CD4-positive, alpha-beta T cell treated with Interleukin-2 at 100 ng/mL for 4 hours (primary cell): ENCODE results near the gene CHRNA4.
"Not testable (repeated sequence)": the region's sequence is repeated elsewhere in the genome, so short reads cannot be mapped to it uniquely, and the experiment has no call there.

Experiments used
- DNase-seq: peaks from one replicate; pipeline ENCODE4 v3.0.0-alpha.2; 2020; ENCODE audit warnings: low spot score

CHRNA4 gene

DNA sequence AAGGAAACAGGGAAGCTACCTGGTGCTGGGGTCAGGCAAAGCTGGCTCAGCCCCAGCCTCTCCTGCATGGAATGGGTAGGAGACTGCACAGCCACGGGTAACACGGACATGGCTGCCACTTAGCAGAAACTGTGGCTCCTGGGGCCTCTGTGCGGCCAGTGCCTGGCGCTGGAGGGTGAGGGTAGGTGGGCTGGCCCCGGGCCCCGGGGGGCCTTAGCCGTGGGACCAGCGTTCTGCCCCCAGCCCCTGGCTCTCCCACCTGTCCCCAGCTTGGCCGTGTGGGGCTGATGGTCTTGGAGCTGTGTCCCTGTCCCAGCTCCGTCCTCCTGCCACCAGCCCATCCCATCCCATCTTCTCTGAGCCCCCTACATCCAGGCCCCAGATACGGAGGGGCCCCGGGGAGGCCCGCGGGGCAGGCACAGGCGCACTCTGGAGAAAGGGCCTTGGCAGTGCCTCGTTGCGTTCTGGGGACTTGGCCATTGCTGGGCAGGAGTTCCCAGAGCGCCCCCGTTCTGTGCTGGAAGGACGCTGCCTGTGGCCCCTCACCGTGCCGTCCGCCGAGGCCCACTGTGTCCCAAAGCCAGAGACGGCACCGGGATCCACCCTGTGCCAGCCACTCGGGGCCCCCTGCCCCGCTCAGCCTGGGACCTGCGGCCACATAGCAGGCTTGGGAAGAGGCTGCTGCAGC, 12.2 kb downstream of the CHRNA4 start:
- no peak for DNase-seq

DNA sequence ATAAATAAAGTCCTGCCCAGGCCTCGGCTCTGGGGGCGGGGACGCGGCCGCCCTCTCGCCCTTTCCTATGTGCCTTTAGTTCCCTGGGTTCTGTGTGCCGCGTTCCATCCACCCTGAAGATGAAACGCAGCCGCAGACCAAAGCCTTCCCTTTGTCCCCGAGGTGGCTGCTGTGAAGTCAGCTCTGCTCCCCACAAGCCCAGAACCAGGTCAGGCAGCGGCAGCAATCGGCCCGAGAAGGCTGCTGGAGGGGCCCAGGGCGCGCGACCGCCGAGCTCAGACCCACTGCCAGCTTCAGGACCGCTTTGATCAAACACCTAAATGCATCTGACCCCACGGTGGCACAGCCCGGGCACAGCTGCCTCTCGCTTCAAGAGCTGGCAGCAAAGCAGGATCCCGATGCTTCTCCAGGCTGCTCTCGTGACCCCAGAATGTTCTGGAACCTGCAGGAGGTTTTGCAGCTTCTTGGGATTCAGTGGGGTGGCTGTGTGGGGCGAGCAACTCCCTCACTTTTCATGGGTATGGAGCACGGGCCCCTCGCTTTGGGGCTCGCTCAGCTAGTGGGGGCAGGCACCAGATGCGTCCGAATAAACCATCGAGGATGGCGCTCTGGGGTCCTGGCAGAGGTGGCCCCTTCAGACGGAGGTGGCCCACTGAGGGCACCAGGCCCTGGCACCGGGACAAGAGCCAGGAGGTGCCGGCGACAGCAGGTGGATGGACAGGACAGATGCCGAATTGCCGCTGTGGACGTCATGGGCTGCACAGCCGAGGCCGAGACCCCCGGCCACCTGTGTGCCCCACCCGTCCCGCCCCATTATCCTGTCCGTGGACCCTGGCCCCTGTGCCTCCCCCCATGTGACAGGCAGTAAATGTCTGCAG, 13.0 kb downstream of the CHRNA4 start:
- no peak for DNase-seq

DNA sequence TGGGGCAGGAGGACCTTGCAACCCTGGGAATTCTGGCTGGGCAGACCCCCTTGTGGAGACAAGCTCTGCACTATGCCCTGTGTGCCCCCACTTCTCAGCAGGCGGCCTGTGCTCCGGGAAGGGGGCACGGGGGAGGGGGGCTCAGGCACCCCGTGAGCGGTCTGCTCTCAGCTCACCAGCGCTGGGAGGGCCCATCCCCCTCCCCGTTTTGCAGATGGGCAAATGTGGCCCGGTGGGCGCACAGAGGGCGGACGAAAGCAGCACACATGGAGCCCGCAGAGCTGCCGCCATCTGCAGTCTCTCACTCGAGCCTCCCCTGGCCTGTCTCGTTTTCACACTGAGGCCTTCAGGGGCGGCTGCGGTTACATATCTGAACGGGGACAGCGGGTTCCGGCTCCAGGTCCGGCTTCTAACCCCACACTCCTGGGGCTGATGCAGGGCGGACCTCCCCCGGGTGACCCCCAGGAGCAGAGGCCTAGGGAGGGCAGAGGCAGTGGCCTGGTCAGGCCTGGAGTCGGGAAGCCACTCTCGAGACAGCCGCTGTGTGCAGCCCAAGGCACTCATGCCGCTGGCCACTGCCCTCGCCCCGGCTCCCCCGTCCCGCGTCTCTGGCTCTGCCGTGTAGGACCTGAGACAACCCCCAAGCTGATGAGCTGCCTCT, 13.9 kb downstream of the CHRNA4 start:
- DNase-seq: no peak

DNA sequence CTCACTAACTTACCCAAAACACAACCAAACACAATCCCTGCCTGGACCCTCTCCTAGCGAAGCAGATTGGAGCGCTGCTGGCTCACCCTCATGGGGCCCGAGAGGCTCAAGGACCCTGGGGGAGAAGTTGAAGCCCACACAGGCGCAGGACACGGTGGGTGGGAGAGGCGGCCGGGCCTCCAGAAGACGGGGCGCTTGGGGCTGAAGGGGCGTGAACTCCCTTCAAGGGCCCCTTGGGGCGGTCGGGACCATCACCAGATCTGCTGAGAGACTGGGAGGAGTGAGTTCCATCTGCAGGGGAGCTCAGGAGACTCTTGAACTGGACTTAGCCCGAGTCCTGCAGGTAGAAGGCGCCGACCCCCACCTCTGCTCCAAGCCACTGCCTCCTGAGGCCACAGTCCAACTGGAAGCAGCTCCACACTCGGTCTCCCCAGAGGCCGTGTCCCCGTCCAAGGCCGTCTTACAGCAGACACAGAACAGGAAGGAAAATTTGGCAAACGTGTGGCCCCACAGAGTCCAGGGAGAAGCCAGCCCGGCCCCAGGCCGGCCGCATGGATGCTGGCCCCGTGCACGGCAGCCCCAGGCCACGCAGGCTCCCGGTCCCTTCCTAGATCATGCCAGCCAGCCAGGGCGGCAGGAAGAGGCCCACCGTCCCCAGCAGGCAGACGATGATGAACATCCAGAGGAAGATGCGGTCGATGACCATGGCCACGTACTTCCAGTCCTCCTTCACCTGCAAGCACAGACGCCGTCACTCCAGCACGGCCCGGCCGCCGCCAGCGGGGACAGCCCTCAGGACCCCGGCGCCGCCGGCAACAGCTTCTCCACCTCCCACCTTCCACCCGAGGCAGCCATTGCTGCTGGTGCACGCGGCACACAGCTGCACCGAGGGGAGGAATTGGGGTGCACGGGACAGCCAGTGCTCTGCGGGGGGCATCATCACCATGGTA, 14.7 kb downstream of the CHRNA4 start:
- DNase-seq: no peak

DNA sequence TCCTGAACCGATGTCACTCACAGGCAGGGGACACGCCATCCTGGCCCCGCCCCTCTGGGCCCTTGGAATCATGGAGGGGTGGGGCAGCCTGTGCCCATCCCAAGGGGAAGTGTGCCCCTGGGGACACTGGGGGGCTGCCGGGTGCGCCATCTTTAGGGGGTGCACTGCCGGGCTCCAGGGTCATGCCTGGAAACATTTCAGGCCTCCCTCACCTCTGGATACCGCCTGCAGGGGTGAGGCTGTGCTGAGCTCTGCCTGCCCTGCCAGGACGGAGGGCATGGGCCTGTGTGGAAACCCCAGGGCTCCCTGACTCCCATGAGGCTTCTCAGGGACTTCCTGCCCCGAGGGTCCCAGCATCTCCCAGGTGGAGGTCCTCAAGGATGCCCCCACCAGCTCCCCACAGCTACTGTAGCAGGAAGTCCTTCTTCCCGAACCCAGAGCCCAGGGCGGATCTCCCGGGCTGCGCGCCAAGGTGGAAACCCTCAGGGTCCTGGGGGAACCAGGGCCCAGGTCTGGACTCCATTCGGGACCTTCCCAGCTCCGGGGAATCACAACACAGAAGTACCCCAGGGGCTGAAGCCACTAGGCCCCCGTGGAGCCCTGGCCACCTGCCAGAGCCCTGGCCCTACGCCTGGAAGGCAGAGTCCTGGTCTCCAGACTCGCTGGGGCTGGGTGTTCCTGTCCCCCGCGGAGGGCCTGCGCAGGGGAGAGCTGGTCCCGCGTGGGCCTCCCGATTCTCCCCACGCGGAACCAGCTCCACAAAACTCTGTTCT, 15.6 kb downstream of the CHRNA4 start:
- no peak for DNase-seq

DNA sequence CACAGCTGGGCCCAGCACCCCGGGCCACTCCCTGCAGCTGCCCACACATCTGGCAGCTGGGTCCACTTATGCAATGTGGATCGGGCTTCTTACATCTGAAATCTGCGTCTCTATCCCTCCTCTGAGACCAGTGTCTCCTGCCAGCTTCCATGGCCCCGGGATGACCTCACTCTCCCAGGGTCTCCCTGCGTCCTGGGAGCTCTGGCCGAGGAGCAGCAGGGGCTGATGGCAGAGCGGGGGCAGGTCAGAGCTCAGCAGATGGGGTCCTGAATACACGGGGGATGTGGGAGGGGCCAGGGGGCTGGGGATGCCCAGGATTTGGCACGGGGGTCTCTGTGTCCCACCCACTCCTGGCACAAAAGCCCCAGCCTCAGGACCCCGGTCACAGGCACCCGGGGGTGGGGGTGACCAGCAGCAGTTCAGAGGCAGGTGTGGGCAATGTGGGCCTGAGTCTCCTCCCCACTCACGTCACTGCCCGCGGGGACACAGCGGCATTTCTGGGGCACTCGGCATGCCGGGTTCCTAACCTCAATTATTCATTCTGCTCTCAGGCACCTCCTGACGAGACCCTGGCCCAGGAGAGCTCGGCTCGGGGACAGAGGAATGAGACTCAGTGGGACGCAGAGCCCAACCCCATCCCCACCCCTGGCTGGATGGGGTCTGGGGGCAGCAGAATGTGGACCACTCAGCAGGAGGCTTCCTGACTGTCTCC, 16.4 kb downstream of the CHRNA4 start:
- no peak for DNase-seq

DNA sequence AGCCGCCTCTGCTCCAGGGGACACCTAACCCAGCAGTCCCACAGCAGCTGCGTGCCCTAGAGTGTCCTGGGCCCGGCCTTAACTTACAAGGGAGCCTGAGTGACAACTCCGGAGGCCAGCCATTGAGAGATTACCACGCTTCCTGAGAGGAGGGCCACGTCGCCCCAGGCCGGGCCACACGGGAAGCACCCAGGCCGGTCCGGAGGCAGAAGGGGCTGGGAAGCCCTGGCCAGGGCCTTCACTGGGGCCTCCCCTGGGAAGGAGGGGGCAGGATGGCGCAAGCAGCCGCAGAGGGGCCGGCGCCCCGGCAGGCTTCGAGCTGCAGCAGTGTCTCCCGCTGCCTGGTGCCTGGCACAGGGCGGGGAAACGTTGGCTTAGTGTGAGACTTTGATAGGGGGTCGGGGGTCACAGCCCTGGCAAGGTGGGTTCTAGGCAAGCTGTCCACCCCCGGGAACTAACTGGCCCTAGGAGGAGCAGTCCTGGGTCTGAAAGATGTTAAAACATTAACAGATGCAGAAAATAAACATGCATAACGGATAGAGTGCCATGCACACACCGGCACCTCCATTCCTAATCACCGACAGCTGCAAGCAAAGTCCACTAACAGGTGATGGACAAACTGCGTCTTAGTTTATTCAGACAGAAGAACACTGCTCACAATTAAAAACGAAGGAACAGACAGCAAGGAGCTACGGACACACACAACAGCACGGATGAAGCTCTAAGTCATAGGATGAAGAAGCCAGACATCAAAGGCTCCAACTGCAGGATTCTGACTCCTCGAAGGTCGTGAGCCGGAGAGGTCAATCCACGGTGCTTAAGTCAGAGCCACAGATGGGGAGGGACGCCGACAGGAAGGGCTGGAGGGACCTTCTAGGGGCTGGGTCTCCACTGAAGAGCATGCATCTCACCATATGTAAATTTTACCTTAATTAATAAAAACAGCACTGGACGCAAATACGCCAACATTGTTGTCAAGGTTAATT, 17.4 kb downstream of the CHRNA4 start:
- DNase-seq: no peak

DNA sequence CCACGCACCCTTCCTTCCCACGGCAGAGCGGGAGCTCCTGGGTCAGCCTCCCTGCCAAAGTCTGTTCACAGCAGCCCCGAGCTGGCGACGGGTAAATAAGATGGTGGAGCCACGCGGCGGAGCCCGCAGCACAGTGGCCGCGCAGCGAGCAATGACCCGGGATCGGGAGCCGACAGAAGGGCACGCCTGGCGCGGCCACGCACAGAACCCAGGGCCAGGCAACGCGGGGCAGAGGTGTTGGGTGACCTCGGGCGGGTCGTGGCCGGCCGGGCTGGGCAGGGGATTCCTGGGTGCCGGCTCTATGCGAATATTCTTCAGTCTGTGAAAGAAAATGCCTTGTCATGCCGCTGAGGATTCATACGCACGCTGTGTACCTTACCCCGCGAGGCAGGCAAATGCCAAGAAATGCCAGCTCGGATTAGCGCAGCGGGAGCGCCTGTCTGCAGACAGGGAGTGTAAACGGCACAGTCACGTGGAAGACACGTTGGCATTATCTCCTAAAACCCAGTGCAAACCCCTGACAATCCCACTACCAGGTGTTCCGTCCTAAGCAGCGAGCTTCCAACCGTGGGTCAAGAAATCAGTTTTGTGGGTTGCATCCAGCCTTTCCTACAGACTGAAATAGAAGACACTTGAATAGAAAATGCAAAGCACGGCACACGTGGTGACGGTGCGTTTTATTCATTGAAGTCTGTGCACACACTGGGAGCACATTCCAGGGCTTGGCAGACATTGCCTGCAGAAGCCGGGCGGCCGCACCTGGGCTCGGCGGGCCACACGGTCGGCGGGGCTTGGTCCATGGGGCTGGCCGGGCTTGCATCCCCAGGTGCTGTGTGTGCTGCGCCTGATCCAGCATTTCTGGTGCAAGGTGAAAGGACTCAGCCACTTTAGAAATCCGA, 18.3 kb downstream of the CHRNA4 start:
- DNase-seq: no peak

DNA sequence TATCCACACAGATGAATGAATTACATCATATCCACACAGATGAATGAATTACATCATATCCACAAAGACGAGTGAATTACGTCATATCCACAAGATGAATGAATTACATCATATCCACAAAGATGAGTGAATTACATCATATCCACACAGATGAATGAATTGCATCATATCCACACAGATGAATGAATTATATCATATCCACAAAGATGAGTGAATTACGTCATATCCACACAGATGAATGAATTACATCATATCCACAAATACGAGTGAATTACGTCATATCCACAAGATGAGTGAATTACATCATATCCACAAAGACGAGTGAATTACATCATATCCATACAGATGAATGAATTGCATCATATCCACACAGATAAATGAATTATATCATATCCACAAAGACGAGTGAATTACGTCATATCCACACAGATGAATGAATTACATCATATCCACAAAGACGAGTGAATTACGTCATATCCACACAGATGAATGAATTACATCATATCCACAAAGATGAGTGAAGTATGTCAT, 20.9 kb downstream of the CHRNA4 start:
- not testable (repeated sequence) for DNase-seq

DNA sequence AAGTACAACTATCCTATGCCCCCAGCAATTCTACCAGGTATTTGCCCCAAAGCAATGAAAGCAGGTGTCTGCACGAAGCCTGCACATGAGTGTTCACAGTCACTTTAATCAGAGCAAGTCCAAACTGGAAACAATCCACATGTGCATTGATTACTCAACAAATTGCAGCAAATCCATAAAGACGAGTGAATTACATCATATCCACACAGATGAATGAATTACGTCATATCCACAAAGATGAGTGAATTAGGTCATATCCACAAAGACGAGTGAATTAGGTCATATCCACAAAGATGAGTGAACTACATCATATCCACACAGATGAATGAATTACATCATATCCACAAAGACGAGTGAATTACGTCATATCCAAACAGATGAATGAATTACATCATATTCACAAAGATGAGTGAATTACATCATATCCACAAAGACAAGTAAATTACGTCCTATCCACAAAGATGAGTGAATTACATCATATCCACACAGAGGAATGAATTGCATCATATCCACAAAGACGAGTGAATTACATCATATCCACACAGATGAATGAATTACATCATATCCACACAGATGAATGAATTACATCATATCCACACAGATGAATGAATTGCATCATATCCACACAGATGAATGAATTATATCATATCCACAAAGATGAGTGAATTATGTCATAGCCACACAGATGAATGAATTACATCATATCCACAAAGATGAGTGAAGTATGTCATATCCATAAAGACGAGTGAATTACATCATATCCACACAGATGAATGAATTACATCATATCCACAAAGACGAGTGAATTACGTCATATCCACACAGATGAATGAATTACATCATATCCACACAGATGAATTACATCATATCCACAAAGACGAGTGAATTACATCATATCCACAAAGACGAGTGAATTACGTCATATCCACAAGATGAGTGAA, 21.7 kb downstream of the CHRNA4 start:
- not testable (repeated sequence) for DNase-seq

DNA sequence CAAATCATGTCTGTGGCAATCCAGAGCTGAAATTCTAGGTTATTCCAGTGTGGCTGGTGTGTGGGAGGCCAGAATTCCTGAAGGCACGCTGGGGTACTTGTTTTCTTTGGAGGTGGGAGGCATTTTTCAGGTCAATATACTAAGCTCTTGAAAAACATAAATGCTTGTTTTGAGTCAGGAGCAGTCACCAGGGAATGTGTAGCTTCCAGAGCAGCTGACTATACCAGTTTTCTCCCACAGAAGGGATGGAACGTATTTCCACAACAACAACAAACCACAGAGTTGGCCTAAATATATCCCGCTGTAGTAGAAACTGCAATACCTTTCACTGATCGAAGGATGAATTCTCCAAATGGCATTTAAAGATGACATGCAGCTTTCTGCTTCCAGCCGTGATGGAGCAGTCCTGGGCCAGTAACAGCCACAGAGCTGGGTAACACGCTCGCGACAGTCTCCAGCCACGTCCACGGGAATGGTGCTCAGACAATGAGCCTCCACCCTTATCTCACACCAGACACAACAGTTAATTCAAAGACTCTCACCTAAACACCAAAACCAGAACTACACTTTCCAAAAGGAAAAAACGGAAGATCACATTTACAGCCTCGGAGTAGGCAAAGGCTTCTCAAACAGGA, 23.2 kb downstream of the CHRNA4 start:
- no peak for DNase-seq

DNA sequence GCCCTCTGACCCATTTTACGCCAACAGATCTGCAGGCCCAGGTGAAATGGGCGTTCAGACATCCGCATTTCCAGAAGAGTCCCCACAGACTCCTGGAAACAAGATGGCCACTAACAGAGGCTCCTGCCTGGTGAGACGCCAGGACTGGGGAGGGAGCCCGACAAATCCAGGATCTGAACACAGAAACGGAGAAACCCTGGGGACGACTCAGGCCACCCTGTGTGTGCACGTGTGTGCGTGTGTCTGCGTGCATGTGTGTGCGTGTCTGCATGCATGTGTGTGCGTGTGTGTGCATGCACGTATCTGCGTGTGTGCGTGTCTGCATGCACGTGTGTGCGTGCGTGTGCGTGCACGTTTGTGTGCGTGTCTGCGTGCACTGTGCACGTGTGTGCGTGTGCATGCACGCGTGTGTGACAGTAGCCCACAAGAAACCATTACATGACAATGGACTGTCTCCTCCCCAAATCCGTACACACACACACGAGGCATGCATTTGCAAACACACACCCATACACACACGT, 24.9 kb downstream of the CHRNA4 start:
- DNase-seq: no peak

DNA sequence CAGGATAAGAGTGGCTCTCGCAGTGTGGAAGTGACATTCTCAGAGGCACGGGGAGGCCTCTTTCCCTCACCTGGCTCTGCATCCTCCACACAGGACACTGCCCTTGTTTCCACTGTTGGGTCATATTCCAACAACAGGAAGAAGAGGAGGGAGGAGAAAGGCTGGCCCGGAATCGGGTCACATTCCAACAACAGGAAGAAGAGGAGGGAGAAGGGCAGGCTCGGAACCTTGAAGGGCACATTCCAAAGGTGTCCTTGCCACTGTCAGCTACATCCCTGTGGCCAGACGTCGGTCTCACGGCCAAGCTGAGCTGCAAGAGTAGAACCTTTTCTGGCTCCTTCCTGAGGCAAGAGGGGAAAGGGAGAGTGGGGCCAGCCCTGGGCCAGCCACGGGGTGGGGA, 25.4 kb downstream of the CHRNA4 start:
- no peak for DNase-seq

DNA sequence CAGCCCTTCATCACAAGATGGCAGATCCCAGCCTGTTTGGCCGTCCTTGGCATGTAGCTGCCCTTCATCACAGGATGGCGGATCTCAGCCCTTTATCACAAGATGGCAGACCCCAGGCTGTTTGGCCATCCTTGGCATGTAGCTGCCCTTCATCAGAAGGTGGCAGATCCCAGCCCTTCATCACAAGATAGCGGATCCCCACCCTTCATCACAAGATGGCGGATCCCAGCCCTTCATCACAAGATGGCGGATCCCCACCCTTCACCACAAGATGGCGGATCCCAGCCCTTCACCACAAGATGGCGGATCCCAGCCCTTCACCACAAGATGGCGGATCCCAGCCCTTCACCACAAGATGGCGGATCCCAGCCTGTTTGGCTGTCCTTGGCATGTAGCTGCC, 26.1 kb downstream of the CHRNA4 start:
- DNase-seq: not testable (repeated sequence)

DNA sequence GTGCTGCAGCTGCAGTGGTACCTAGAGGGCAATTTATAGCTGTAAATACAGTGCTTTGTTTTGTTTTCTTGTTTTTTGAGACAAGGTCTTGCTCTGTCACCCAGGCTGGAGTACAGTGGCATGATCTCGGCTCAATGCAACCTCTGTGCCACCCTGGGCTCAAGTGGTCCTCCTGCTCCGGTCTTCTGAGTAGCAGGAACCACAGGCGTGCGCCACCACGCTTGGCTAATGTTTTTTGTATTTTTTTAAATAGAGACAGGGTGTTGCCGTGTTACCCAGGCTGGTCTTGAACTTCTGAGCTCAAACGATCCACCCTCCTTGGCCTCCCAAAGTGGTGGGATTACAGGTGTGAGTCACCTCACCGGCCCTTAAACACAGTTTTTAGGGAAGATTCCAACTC, 26.8 kb downstream of the CHRNA4 start:
- DNase-seq: no peak
